H1 (cell line): Measurements from ENCODE around the gene THAP11. TPM values are rescaled to one million over a fixed set of nuclear protein-coding genes. Genes with fewer than 3 reads are reported as not detected.

Experiments
- ASH2L ChIP-seq: fragments of 200-600, 300-600 bp; sonication (generic); IDR thresholded peaks from one replicate; pipeline ENCODE4 v1.7.1; 2017; ENCODE audit warnings: low read length
- ATF2 ChIP-seq: IDR thresholded peaks from 2 replicates; pipeline ENCODE4 v1.6.1; 2012; ENCODE audit warnings: low read length, inconsistent platforms
- BRCA1 ChIP-seq: IDR thresholded peaks from 2 replicates; pipeline ENCODE4 v1.6.1; 2012; ENCODE audit warnings: low read depth, low read length, improper control_type of control experiment
- CEBPB ChIP-seq: IDR thresholded peaks from 2 replicates; pipeline ENCODE4 v1.6.1; 2012; ENCODE audit warnings: low read depth, low read length
- EZH2 ChIP-seq: fragments of 200-600 bp; sonication (generic); IDR thresholded peaks from 2 replicates; pipeline ENCODE4 v1.7.1; 2012; ENCODE audit warnings: low read depth, mild to moderate bottlenecking, moderate library complexity, low read length, inconsistent platforms; ENCODE audit not compliant: severe bottlenecking
- GABPA ChIP-seq: IDR thresholded peaks from 2 replicates; pipeline ENCODE4 v1.6.1; 2011; ENCODE audit warnings: mild to moderate bottlenecking, low read length, moderate library complexity, borderline replicate concordance; ENCODE audit not compliant: insufficient read depth
- GTF2F1 ChIP-seq: IDR thresholded peaks from 2 replicates; pipeline ENCODE4 v1.6.1; 2012; ENCODE audit warnings: low read depth, low read length, improper control_type of control experiment, borderline replicate concordance
- HDAC2 ChIP-seq, 2 experiments: fragments of 300-600 bp in 1 of 2; sonication (generic) in 1 of 2; IDR thresholded peaks; 2 replicates each; pipeline ENCODE4 v1.6.1; 2011 to 2012; ENCODE audit warnings: low read depth in 2 of 2, low read length in 2 of 2, mild to moderate bottlenecking in 2 of 2, moderate library complexity in 2 of 2, borderline replicate concordance in 1 of 2, inconsistent platforms in 1 of 2
- JUND ChIP-seq: IDR thresholded peaks from 2 replicates; pipeline ENCODE4 v1.6.1; 2011; ENCODE audit warnings: mild to moderate bottlenecking, improper control_type of control experiment, low read length
- KDM1A ChIP-seq: fragments of 200-600, 300-600 bp; sonication (generic); IDR thresholded peaks from 2 replicates; pipeline ENCODE4 v1.7.1; 2016; ENCODE audit warnings: mild to moderate bottlenecking, low read length, borderline replicate concordance
- KDM4A ChIP-seq: IDR thresholded peaks from one replicate; pipeline ENCODE4 v1.7.1; 2012; ENCODE audit warnings: low read depth, mild to moderate bottlenecking, moderate library complexity, low read length, inconsistent platforms; ENCODE audit not compliant: severe bottlenecking
- NANOG ChIP-seq: IDR thresholded peaks from 2 replicates; pipeline ENCODE4 v1.6.1; 2011; ENCODE audit warnings: low read length, low read depth, mild to moderate bottlenecking, inconsistent platforms; ENCODE audit not compliant: insufficient read depth, poor library complexity, severe bottlenecking
- NRF1 ChIP-seq: IDR thresholded peaks from 2 replicates; pipeline ENCODE4 v1.6.1; 2011; ENCODE audit warnings: mild to moderate bottlenecking, low read depth, low read length, improper control_type of control experiment
- POU5F1 ChIP-seq: IDR thresholded peaks from 2 replicates; pipeline ENCODE4 v1.6.1; 2011; ENCODE audit warnings: low read depth, mild to moderate bottlenecking, low read length, moderate library complexity
- RNF2 ChIP-seq: fragments of 200-900, 300-1000 bp; sonication (generic); IDR thresholded peaks from 2 replicates; pipeline ENCODE4 v1.7.1; 2016; ENCODE audit warnings: borderline replicate concordance, low read depth, mild to moderate bottlenecking, antibody characterized with exemption, low read length; ENCODE audit not compliant: poor library complexity, severe bottlenecking; ENCODE audit errors: missing control alignments
- RXRA ChIP-seq: IDR thresholded peaks from 2 replicates; pipeline ENCODE4 v1.6.1; 2011; ENCODE audit warnings: low read depth, mild to moderate bottlenecking, low read length, moderate library complexity; ENCODE audit not compliant: insufficient read depth
- SIN3A ChIP-seq, 2 experiments: IDR thresholded peaks in 1 of 2; conservative IDR thresholded peaks in 1 of 2; 2 replicates each; pipeline ENCODE4 v1.6.1; 2011 to 2012; ENCODE audit warnings: low read length in 2 of 2, improper control_type of control experiment in 1 of 2, low read depth in 1 of 2, mild to moderate bottlenecking in 1 of 2
- SIX5 ChIP-seq: IDR thresholded peaks from 2 replicates; pipeline ENCODE4 v1.6.1; 2011; ENCODE audit warnings: mild to moderate bottlenecking, low read depth, low read length
- SUZ12 ChIP-seq: fragments of 200-600 bp; sonication (generic); IDR thresholded peaks from 2 replicates; pipeline ENCODE4 v1.6.1; 2012; ENCODE audit warnings: mild to moderate bottlenecking, inconsistent platforms, low read length, moderate library complexity, mixed read lengths
- TAF1 ChIP-seq: IDR thresholded peaks from 2 replicates; pipeline ENCODE4 v1.6.1; 2011; ENCODE audit warnings: mild to moderate bottlenecking, low read depth, low read length
- TCF12 ChIP-seq: IDR thresholded peaks from 2 replicates; pipeline ENCODE4 v1.6.1; 2011; ENCODE audit warnings: low read depth, mild to moderate bottlenecking, low read length
- polyA plus RNA-seq, 7 experiments: library from polyadenylated mRNA; depleted of rRNA in 3 of 7; stranded (reverse) in 5 of 7; unstranded in 2 of 7; fragments of >200 nt in 5 of 7; fragments of 200-250 nt in 2 of 7; gene quantifications; 1 replicate in 5 of 7; 2 replicates in 1 of 7; 4 replicates in 1 of 7; pipeline versions ENCODE4 v1.2.1 to v1.2.3, GENCODE V29; 2011 to 2013; ENCODE audit warnings: missing spikeins in 2 of 7, mixed read lengths in 2 of 7
- total RNA-seq: library from RNA; stranded (reverse); fragmentation: NEBNext Ultra II Directional; extraction: Animal tissue kit (Norgen Biotek cat#: 25700); gene quantifications from 2 replicates; pipeline ENCODE4 v1.2.1, GENCODE V29; 2021

The THAP11 gene
- total and polyA plus RNA-seq, 2 of the 8 experiments (the other 6 are each of a cell fraction or from before 2014, with no cell fraction given): 50.8 to 54.8 TPM

GRCh38 chr16:67883872-67884261 is 41.7 kb downstream of the THAP11 start (continued):
- peak; percentile 45; the same call in 1 of the 2 replicates for TF ChIP-seq TCF12
- TF ChIP-seq SIN3A (conservative IDR thresholded peaks at IDR 0.05 in 1 of 2, IDR thresholded peaks at IDR 0.05 in 1 of 2; ENCODE audit: low read depth in 1 of 2, low read length in 2 of 2): peak in 1 of 2 experiments; percentile 64; a peak in 1 of 4 replicates
- no peak for TF ChIP-seq NRF1
- TF ChIP-seq KDM4A: no peak
- no peak for TF ChIP-seq EZH2
- no peak for TF ChIP-seq NANOG
- no peak for TF ChIP-seq TAF1
- no peak for TF ChIP-seq KDM1A
- TF ChIP-seq JUND: no peak
- TF ChIP-seq RNF2: no peak
- no peak for TF ChIP-seq CEBPB
- no peak for TF ChIP-seq RXRA
- no peak for TF ChIP-seq ASH2L
- TF ChIP-seq HDAC2 (IDR thresholded peaks at IDR 0.05; ENCODE audit: borderline replicate concordance in 1 of 2, low read depth in 2 of 2, low read length in 2 of 2): no peak
- no peak for TF ChIP-seq GTF2F1
- TF ChIP-seq ATF2: no peak
- TF ChIP-seq POU5F1: no peak
- TF ChIP-seq SIX5: no peak
- TF ChIP-seq GABPA: 0 out of 2 replicates have a peak, but pooled peaks have one; percentile 72
- TF ChIP-seq SUZ12: no peak
- no peak for TF ChIP-seq BRCA1
